Measurements from ENCODE around the gene AP2A1.
"Not testable (repeated sequence)": the region's sequence is repeated elsewhere in the genome, so short reads cannot be mapped to it uniquely, and the experiment has no call there.

AP2A1 gene

DNA sequence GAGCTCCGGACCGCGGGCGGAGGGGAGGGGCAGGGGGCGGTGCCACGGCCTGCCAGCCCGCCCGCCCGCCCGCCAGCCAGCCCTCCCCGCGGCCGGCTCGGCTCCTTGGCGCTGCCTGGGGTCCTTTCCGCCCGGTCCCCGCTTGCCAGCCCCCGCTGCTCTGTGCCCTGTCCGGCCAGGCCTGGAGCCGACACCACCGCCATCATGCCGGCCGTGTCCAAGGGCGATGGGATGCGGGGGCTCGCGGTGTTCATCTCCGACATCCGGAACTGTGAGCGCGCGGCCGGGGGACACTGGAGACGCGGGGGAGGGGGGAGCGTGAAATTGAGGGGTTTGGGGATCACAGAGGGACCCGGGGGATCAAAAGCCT lies at the start of gene AP2A1:
Gene AP2A1 (plus strand): TSS at position 72 of the 370 bp plus-strand sequence. CDS start 133 bp downstream, at position 205.
- DNase-seq = no peak

DNA sequence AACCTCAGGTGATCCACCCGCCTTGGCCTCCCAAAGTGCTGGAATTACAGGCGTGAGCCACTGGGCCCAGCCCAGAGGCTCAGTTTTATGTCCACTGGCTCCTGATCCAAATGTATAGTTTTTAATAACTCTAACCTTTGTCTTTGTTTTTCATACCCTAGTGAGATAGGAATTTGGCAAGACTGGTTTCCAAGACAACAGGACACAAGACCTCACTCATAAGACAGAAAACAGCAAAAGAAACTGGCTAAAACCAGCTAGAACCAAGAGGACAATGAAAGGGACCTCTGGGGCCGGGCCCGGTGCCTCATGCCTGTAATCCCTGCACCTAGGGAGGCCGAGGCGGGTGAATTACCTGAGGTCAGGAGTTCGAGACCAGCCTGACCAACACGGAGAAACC lies 48.3 kb upstream of the AP2A1 start:
- DNase-seq = no peak

DNA sequence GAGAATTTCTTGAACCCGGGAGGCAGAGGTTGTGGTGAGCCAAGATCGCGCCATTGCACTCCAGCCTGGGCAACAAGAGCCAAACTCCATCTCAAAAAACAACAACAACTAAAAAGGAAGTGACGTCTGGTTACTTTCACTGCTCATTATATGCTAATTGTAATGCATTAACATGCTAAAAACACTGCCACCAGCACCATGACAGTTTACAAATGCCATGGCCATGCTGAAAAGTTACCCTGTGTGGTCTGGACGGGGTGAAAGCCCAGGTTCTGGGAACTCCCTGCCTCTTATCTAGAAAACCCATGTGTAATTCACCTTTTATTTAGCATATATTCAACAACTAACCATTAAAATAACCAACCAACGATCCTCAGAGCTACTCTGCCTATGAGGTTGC lies 47.8 kb upstream of the AP2A1 start:
- no peak for DNase-seq

DNA sequence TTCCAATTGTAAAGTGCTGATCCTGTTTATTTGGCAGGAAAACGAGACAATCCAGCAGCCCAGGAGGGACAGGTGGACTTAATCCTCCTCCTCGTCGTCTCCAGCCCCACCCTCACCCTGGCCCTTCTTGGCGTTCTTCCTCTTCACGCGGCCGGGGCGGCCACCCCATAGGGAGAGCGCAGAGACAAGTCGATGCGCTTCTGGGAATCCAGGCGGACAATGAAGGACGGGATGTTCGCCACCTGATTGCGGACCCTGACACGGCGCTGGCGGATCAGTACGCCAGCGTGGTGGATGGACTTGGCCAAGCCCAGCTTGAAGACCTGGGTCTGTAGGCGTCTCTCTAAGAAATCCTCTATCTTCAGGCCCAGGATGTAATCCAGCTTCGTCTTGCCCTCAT lies 47.4 kb upstream of the AP2A1 start:
- not testable (repeated sequence) for DNase-seq

DNA sequence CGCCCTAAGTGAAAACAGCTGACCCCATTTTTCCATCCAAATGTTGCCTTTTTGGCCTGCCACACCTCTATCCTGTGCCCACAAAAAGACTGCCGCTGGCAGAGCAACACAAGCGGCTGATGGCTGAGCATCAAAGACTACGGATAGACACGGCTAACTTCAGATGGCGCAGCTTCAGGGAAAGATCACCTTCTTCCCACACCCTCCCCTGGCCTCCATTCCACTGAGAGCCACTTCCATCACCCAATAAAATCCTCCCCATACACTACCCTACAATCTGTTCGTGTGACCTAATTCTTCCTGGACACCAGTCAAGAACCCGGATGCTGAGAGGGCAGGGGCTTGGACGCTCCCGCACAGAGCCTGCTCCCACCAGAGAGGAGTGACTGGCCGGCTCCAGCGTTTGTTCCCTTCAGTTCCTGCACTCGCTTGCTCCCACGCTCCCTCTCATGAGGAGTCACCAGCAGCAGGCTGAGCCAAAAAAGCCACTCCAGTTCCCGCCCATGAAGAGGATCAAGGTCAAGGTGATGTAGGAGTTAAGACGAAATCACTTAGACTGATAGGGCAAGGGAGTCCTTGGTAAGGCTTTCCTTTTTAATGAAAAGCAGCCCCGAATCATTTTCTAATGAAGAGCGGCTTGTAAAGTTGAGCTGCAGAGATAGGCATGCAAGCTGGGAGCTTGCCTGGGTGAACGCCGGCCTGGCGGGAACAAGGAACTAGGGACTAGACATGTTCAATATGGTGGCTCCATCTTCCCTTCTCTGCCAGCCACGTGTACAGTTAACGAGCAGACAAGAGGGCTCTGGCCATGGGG lies 39.4 kb upstream of the AP2A1 start:
- DNase-seq = no peak

DNA sequence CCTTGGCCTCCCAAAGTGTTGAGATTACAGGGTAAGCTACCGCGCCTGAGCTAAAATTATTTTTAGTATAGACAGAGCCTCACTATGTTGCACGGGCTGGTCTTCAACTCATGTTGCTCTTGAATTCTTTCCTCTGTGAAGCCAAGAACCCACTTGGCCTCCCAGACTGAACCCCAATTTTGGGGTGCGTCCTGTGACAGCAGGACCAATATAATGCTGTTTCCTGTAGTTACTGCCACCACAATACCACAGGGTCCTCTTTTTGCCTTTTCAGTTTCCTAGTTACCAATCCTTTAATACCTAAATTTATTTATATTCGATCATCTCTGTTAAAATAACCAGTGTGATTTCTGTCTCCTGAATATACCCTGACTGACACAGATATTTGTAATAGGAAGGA lies 36.6 kb upstream of the AP2A1 start:
- DNase-seq = no peak

DNA sequence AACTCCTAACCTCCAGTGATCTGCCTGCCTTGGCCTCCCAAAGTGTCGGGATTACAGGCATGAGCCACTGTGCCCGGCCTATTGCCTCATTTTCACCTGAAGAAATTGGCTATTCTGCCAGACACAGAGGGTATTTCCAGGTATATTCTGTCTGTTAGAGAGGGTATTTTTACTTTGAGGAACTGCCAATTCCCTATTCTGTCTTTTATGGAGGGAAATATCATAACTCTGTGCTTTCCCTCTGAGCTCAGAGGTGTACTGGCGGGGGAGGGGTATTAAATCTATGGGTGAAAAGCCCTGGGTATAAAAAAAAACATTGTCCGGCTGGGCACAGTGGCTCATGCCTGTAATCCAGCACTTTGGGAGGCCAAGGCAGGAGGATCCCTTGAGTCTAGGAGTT lies 28.5 kb upstream of the AP2A1 start:
- DNase-seq = no peak

DNA sequence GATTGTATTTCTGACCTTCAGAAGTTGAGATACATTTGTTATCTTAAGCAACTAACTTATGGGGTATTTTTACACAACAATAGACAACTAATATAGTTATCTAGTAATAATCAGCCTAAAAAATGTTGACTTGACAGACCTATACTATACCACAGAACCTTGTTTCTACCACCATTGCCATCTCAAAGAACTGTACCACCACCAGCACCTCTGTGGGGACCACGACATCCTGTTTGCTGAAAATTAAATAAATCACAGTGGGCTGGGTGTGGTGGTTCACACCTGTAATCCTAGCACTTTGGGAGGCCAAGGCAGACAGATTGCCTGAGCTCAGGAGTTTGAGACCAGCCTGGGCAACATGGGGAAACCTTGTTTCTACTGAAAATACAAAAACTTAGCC lies 27.7 kb upstream of the AP2A1 start:
- no peak for DNase-seq

DNA sequence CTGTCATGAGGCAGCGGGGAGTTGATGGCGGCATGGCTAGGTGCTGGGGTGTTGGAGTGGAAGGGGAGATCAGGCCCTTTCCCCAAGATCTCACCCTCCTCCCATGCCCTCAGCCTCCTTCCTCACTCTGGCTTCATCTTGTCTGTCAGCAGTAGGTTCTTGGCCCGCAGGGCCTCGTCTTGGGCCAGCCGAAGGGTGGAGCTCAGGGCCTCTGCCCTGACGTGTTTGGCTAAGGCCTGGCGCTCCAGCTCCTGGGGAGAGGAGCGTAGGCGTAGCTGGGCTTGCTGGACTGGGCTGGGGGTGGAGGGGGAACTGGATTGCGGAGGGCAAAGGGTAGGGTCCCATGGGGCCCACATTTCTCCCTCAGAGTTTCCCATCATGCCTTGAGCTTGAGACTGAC lies 26.9 kb upstream of the AP2A1 start:
- DNase-seq = no peak

DNA sequence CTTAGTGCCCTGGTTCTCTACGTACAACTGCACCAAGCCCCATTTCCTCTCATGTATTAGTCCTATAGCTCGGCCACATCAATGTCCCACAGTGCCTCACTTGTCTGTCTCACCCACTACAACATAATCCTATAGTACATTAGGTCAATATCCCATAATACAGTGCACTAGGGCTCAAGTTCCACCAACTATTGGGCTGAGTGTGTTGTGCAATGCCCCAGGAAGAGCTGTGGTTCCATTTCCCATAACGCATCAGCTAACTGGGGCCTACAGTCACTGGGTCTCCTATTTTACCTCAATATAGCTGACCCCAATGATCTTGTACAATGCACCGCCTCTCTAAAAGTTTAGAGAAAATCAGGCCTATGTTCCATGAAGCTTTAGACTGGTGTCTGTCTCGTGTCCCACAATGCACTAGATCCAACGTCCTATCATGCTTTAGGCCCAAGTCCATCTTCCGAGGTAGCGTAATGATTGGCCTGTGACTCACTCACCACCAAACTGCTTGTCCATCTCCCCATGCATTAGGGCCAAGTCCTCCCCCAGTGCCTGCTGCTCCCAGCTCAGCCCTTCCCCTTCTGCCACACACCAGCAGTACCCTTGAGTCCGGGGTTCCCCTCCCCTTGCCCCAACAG lies 25.5 kb upstream of the AP2A1 start:
- no peak for DNase-seq

DNA sequence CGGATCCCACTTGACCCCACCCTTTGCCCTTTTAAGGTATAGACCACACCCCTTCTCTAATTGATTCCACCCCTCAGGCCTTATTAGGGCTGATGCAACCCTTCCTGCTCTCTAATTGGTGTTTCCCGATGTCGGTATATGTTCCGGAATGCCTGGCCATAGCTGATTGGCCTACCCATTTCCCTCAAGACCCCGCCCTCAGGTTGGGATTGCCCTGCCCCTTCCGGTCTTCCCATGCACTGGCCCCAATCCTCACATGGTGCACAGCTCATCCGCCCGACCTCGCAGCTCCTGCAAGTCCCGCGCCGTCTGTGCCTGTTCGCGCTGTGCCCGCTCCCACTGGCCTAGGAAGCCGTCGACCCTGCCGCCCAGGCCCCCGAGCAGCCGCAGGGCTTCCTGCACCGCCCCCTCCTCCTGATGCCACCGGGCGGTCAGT lies 21.8 kb upstream of the AP2A1 start:
- no peak for DNase-seq

DNA sequence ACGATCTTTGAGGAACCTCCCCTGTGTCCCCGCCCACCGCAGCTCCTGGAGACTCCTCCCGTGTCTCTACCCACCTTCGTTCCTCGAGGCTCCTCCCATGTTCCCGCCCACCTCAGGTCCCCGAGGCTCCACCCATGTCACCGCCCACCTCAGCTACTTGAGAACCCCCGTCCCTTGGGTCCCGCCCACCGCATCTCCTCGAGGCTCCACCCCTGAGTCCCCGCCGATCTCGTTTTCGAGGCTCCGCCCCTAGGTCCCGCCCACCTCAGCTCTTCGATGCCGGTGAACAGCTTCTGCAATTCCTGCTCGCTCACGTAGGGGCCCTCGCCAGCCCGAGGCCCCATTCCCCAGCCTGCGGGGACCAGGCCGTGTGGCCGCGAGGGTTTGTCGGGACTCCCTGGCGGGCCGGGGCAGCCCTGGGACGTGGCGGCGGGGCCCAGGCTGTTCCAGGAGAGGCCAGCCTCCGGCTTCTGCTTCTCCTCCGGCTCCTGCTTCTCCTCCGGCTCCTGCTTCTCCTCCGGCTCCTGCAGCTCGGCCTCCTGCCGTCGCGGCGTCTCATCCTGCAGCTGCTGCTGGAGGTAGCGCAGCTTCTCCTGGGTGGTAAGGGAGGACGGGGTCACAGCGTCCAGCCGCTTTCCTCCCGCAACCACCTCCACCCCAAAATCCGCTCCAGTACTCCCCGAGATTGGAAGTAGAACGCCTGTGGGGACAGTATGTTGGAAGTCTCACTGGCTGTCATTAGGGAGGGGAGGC lies 20.4 kb upstream of the AP2A1 start:
- DNase-seq = no peak

DNA sequence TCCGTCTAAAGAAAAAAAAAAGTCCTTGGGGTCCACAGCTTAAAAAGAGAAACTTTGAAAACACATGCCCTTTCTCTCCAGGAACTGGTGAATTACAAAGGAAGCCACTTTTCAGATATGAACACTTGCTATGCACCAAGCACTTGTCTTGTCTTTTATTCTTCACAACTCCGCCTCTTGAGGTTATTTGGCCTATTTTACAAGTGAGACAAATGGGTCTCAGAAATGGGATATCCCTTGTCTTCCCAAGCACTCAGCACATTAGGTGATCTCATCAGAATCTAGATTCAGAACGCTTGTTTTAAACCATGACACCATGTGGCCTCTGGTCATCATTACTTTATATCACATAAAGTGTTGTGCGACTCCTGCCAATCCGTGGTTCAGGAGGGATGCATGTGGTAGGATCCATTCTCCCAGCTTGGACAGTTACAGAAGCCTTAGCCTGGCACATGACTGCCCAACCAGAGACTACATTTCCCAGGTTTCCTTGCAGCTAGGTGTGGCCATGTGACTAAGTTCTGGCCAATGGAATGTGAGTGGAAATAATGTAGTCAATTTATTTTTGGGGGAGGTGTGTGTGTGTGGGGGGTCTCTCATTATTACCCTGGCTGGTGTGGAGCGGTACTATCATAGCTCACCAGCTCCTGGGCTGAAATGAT lies 17.6 kb upstream of the AP2A1 start:
- DNase-seq = no peak

DNA sequence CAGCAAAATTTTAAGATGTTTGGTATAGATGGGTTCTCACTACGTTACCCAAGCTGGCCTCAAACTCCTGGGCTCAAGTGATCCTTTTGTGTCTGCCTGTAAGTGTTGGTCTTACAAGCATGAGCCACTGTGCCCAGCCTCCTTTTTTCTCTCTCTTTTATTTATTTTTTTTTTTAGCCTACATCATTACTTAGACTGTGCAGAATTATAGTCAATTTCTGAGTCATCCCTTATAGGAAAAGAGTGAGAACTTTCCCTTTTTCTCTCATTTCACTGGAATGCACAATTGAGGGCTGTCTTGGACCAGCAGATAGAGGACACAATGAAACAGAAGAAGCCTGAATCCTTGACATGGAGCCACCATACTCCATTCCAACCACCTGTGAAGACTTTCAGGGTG lies 17.0 kb upstream of the AP2A1 start:
- no peak for DNase-seq

DNA sequence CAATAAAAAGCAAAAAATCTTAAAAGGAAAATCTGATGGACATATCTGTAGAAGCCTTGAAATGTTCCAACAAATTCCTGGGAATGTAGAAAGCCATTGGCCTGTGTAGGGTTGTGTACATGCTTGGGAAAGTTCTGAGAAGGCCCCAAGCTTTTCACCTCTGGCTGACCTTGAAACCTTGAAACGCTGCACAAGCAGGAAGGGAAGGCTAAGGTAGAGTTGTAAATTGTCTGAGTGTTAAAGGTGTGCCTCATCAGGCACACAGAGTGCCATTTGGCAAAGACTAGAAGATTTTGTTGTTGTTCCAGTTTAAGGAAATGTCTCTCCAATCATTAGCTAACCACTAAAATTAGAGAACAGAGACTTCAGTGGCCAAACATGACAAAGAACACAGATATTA lies 14.1 kb upstream of the AP2A1 start:
- DNase-seq = no peak

DNA sequence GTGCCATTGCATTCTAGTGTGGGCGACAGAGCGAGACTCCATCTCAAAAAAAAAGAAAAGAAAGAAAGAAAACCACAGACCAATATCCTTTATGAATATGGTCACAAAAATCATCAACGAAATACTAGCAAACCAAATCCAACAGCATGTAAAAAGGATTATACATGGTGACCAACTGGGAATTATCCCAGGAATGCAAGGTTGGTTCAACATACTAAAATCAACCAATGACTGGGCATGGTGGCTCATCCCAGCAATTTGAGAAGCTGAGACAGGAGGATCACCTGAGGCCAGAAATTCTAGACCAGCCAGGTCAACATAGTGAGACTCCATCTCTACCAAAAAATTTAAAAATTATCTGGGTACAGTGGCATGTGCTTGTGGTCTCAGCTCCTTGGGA lies 10.8 kb upstream of the AP2A1 start:
- DNase-seq = no peak

DNA sequence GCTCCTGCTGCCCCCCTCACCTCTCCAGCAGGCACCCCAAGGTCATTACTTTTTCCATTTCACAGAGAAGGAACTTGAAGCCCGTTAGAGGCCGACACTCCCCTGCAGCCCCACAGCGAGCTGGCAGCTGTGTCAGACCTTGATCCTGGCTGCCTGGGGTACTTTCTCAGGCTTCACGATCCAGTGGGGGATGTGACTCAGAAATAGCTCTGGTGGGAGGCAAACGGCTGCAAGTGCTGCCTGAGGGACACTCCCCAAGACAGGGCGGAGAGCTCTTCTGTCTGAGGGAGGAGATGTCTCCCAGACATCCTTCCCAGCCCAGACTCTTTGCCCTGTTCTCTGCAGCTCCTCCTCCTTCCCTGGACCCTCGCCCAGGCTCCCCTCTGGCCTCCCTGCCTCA lies 8.5 kb upstream of the AP2A1 start:
- DNase-seq = no peak

DNA sequence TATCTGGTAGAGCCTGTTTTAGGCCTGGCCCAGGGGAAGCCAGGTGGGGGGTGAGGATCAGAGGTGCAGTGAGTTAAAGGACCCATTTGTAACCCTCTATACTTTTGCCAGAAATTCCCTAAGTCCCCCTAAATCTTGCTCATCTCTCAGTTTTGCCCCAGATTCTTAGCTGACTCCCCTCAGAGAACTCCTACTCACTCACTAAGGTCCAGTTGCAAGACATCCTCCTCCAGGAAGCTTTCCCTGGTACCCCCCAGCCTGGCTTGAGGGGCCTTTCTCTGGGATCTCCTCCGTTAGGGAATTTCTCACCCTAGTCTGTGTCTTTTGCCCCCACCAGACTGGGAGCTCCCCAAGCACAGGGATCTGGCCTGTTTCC lies 5.6 kb upstream of the AP2A1 start:
- DNase-seq = no peak

DNA sequence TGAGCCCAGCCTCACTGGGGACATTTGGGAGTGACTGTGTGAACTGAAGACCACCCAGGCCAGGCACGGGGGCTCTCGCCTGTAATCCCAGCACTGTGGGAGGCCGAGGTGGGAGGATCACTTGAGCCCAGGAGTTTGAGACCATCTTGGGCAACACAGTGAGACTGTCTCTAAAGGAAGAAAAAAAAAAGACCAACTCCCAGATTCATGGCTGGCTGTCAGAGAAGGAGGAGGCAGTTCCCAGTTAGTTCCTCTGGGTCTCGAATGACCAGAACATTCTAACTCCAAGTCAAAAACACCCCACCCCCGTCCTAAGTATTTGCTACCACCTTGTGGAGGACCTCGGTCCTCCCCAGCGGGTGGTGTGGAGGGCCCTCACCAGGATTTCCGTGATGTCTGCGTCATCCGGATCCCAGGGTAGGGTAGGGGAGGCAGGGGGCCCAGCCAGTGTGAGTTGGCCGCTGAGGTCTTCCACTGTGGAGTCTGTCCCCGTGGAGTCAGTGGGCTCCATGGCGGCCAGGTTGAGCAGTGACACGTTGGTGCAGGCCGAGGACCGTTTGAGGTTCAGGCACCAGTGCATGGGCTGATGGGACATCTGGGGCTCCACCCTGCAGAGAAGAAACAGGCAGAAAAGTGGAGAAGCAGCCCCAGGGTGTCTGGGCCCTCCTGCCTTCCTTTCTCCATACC lies 5.0 kb upstream of the AP2A1 start:
- DNase-seq = no peak

DNA sequence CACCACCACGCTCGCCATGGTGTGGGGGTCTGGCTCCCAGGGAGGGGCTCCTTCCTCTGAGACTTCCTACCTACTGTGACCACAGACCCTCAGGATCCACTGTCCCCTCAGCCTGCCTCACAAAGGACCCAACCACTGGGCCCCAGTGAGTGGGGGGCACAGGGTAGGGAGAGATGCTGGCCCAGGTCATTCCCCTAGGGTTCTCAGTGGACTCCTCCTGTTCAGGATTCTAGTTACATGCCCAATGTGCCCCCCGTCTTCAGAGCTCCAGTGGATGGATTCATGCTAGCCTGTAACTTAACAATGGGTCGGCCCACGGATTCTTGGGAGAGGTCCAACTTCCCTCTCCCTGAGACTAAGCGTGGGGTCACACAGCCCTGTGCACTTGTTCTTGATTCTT lies 3.6 kb upstream of the AP2A1 start, which contains the start of gene TSKS:
Gene TSKS (minus strand): TSS at position 77 of the 400 bp plus-strand sequence. CDS start 59 bp downstream, at position 18.
- no peak for DNase-seq

DNA sequence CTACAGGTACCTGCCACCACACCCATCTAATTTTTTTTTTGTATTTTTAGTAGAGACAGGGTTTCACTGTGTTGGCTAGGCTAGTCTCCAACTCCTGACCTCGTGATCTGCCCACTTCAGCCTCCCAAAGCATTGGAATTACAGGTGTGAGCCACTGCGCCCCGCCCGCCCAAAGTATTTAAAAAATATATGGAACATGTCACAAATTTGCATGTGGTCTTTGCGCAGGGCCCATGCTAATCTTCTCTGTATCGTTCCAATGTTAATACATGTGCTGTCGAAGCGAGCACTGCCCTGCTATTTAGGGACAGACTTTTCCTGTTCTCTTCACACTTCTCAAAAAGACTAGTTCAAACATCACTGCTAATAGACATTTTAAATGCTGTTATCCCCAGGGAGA lies 2.5 kb upstream of the AP2A1 start:
- DNase-seq = no peak

DNA sequence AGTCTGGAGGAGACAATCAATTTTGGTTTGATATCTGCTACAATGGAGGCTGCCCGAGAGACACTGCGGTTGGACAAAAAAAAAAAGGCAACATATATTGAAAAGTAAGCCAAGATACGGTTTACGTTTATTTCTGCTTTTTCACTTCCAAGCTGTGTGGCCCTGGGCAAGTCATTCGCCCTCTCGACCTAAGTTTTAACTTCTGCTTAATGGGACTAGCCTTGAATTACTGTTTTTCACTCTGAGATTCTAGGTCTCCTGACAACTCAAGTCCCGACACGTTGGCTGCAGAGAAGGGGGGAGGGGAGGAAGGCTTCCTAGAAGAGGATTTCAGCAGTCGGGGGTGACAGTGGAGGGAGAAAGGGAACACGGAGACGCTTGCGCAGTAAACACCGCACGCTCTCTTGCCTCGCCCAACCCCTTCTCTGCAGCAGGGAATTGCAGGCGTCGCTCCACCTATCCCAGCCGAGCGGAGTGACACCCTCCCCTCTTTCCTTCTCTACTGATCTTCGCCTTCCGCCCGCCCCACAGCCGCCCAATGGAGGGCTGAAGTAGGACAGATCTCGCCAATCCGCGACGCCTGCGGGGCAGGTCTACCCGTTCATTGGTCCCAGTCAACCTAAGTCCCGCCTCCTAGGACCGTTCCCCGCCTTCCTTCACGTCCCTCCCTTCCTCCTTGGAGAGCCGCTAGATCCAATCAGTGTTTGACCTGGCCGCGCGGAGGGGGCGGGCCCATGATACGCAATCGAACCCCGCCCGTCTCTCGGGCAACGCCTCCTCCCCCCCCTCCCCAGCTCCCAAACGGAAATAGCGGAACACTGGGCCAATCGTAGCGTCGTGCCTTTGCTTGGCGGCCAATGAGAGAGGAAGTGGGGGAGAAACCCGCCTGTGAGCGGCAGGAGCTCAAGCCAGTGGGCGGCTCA lies 533 bp upstream of the AP2A1 start:
- DNase-seq = peak; percentile 99

All from NCI-H524 treated with DMSO at 0.1 percent for 48 hours (cell line).